A549 treated with DMSO at 1 μM for 4 hours (cell line): ENCODE data around the gene PDE4B. TPM values are rescaled to one million over a fixed set of nuclear protein-coding genes. Genes with fewer than 3 reads are reported as not detected.

Experiments
- total RNA-seq: library from RNA; stranded (reverse); fragments of 200-300 nt; extraction: Qiagen RNA extraction; gene quantifications from 5 replicates; pipeline ENCODE4 v1.2.3, GENCODE V29; 2022; ENCODE audit warnings: low read depth

PDE4B gene
- total RNA-seq, result 16.7 to 26.2 TPM (median 21.8 TPM) in 5 replicates

DNA sequence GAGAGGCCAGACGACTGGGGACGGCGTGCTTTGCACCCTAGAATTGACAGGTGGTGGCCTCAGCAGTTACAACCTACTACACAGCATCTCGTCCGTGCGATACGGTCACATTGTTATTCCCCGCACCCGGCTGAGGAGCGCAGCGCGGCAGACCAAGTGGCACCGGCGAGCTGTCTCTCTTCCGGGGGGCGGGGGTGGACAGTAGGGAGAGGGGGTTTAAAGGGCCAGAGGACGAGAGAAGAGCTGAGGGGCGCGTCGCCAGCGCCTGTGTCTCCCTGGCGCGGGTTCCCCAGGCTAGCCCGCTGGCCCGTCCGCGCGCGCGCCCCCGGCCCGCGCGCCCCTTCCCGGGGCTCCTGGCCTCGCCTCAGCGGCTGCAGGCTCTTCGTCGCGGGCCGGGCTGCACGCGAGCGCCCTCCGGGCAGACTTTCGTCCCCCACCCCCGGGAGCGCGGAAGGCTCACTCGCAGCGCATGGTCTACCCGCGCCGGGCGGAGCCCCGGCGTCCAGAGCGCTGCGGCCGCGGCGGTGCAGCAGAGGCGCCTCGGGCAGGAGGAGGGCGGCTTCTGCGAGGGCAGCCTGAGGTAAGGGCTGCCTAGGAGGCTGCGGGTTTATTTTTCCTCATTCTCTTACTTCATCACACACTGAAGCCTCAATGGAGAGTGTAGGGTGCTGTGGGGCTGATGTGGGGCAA is at the start of gene PDE4B:
PDE4B (plus strand) TSS at position 227 of the 690 bp plus-strand sequence.

